ENCODE results near the gene PPP1R2.
"Not testable (repeated sequence)": the region's sequence is repeated elsewhere in the genome, so short reads cannot be mapped to it uniquely, and the experiment has no call there.

Gene PPP1R2

DNA sequence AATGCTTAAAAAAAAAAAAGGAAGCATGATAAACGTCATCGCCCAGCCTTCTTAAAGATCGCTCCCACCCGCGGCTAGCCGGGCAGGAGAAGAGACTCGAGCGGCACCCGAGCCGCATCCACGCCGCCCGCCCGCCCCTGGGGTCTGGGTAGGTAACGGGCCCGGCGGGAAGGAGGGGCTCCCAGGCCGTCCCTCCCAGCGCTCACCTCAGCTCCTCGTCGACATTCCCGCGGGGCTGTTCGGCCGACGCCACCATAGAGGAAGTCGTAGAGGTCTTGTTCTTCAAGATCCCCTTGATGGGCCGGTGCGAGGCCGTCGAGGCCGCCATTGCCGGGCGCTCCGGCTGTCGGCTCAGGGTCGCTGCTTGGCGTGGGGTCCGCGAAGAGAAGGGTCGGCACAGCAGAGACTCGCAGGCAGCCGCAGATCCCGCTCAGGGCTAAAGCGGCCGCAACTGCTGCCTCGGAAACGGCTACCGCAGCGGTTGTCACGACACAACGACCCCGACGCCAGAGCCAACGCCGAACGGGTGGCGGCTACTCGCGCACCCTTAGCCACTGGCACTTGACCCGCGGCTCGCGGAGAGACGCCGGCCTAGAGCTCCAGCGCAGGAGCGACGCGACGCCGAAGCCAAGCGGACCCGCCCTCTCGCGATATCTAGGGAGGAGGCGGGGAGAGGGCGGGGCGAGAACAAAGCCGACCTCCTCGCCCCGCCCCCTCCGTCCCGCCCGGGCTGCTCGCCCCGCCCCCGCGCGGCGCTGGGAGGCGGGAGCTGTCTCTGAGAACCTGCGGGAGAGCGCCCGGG lies at the start of gene PPP1R2:
Gene PPP1R2, minus strand, starts transcription at position 628 of the 802 bp plus-strand sequence. Its CDS starts 300 bp downstream, at position 328.
- peak; percentile 92 for DNase-seq (ENCODE audit: low spot score)

DNA sequence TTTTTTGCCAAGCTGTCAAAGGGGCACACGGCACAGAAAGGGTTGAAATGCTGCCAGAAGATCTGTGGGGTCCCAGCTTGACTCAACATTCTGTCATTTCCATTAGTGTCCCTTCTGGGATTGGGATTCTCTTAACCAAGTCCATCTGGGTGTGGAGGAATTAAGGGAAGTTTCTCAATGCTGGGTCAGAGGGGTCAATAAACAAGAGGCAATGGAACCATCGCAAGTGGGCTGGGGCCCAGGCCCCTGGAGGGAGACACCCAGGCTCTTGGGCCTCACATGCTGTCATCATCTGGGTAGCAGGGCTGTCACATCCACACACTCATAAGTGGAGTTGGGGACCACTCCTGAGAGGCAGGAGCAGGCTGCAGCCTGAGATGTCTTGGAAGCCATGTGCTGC lies 48.7 kb upstream of the PPP1R2 start:
- no peak for DNase-seq (ENCODE audit: low spot score)

DNA sequence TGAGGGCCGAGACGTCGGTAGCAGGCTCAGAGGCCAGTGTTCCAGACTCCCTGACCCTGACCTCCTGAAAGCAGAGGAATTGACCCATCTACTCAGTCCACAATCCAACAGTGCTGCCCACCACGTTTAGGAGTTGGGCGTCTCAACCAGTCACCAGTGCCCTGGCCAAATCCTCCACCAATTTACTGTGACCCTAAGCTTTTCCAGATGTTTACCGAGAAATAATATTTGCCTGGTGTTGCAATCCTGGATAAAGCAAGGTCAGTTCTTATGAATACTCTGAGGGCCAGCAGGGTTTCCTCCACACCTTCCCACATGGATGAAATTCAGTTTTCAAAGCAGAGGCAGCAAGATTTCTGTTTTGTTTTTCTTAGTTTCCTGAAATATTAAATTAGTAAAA lies 48.1 kb upstream of the PPP1R2 start:
- no peak for DNase-seq (ENCODE audit: low spot score)

DNA sequence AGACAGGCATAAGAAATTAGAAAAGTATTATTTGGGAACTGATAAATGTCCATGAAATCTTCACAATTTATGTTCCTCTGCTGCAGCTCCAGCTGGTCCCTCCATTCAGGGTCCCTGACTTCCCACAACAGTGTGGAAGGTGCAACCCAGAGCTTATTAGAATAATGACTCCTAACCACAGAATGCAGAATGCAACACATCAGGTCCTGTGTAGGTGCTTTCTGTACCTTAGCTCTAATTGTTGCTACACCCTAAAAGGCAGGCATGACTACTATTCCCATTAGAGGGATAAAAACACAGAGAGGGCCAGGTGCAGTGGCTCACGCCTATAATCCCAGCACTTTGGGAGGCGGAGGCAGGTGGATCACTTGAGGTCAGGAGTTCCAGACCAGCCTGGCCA lies 47.3 kb upstream of the PPP1R2 start:
- not testable (repeated sequence) for DNase-seq (ENCODE audit: low spot score)

DNA sequence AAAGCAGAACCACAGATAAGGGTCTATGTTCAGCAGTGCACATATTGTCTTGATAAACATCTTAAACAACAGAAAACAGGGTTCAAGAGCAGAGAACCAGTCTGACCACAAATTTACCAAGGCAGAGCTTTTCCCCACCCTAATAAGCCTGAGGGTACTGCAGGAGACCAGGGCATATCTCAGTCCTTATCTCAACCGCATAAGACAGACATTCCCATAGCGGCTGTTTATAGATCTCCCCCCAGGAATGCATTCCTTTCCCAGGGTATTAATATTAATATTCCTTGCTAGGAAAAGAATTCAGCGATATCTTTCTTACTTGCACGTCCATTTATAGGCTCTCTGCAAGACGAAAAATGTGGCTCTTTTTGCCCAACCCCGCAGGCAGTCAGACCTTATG lies 46.7 kb upstream of the PPP1R2 start:
- not testable (repeated sequence) for DNase-seq (ENCODE audit: low spot score)

DNA sequence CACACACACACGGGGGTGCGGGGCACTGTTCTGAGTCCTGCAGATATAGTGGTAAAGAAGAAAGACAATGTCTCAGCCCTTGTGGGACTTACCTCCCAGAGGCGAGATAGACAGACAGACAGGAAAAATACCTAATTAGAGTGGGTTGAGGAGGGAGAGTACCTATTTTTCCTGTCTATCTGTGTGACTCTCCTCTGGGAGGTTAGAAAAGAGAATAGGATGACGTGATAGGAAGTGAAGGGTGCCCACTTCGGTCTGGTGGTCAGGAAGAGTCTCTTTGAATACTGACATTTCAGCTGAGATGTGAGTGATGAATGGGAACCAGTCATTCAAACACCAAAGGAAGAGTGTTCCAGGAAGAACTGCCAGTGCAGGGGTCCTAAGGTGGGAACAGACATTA lies 44.7 kb upstream of the PPP1R2 start:
- peak; percentile 49 for DNase-seq (ENCODE audit: low spot score)

DNA sequence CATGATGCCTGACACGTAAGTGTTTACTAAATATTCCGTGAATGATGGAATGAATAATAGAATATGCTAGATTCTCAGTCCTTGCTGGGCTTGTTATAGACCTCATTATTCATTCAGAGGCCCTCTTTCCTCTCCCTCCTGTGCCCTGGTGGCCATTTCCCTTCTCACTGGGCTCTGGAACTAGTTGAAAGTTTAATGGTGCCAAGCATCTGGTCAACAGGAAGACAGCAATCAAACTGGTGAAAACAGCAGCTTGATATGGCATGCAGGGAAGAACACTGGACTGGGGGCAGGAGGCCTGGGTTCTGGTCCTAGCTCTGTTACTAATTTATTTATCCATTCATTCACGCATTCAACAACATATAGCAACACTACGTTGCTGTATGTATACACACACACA lies 44.3 kb upstream of the PPP1R2 start:
- DNase-seq (ENCODE audit: low spot score), result no peak

DNA sequence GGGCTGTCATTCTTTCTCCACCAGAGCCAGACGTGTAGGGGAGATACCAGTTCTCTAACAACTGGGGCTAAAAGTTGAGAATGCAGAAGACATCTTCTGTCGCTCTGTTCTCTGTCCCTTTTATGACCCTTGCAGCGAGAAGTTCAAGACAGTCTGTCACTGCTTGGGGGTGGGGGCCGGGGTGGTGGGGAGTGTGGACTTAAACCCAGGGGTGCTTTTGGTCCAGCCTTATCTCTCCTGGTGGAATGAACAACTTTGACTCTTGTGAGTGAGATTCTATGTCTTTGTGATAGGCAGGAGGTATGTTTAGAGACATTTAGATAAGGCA lies 41.4 kb upstream of the PPP1R2 start:
- no peak for DNase-seq (ENCODE audit: low spot score)

DNA sequence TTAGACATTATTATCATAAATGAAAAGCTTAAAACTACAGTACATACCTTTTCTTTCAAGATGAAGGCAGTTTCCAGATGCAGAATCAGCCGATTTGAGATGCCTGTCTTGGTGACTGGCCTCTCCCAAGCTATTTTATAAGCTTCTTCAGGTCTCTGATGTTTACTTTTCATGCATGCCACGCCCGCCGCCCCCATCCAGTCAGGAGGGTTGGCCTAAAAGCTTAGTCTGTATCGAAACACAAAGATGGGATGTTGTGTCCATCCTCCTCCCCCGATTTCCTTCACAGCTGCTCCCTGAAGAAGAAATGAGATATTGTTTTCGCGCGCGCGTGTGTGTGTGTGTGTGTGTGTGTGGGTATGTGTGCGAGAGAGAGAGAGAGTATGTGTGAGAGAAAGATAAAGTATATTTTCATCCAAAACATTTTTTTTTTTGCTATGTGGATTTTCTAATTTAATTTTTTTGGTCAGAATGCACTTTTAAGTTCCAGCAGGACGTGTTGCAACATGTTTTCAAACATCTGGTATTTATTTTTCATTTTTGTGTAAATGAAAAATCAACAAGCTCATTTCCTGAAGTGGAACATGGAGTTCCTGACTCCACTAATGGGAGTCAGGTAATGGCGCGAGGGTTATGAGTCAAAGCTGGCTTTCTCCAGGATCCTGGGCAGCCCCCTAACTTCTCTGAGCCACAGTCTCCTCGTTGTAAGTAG lies 40.9 kb upstream of the PPP1R2 start, which contains the start of gene APOD:
Gene APOD, minus strand, starts transcription at position 110 of the 712 bp plus-strand sequence. CDS start 4,479 bp downstream, outside the sequence.
- no peak for DNase-seq (ENCODE audit: low spot score)

DNA sequence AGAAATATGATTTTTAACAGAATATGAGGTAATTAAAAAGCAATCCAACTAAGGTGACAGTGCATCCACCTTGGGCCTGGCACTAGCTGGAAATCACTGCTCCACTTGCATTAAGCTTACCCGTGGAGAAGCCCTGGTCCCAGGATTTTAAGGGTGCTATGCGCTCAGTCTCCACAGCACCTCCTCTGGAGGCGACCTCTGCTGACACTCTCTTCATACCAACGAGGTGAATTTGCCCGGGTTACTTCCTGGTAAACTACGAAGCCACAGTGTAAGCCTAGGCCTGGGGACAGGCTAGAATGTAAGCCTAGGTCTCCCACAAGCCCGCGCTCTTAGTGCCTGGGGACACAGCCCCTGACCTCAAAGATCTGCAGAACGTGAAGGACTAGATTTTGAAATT lies 39.8 kb upstream of the PPP1R2 start:
- no peak for DNase-seq (ENCODE audit: low spot score)

DNA sequence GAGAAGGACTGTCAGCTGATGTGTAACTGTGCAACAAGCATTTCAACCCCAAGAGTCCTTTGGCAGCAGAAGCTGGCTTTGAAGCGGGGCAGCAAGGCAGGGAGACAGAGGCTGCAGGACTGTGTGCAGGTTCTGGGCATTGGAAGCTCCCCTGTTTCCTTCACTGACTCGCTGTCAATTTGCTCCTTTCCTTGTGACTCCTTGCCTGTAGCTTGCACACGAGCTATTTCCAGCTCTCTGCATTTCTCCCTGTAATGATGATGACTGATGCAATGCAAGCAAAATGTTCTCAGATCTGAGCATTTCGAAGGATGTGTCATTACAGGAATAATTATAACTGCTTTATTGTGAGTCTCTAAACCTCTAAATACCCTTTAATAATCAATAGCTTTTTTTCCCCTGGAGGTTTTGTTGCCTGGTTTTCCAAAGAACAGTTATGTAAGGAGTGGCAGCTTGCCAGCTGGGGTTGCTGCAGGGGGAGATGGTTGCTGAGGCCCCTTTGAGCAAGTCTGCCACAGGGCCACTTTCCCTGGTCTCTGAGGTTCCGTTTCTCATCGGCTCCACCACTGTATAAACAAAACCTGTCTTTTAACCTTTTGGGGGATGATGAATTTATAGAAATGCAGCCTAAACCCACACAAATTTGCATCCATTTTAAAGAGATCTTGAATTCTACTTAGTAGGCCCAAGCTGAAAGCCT lies 37.8 kb upstream of the PPP1R2 start:
- no peak for DNase-seq (ENCODE audit: low spot score)

DNA sequence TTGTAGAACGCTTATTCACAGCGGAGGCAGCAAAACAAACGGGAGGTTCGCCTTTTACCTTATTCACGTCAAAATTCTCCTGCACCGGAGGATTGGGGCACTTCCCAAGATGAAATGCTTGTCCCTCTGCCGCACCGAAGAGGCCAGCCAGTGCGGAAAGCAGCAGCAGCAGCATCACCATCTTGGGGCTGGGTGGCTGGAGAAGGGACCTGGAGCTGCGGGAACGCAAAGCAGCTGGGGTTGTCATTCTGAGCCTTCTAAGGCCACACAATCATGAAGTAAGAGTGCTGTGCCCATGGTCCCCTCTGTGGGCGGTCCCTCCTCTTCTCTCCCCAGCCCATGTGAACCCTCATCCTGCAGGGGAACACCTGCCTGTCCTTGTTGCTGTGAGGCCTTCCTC lies 36.2 kb upstream of the PPP1R2 start:
- no peak for DNase-seq (ENCODE audit: low spot score)

DNA sequence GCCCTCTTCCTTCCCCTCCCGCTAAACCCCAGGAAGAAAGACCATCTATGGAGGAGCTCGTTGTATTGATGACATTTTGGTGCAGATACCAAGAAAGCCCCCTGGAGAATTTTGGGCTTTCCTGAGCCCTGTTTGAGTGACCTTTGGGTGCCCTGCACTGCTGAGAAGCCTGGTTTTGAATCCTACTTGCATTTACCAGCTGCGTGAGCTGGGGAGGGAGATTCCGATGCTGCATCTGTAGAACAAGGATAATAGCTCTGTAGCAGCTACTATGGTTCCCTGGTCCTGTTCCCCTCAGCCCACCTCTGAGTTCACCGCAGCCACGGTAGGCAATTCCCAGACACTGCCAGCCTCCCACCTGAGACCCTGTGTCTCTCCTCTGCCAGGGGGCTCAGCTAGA lies 35.4 kb upstream of the PPP1R2 start:
- DNase-seq (ENCODE audit: low spot score), result no peak

DNA sequence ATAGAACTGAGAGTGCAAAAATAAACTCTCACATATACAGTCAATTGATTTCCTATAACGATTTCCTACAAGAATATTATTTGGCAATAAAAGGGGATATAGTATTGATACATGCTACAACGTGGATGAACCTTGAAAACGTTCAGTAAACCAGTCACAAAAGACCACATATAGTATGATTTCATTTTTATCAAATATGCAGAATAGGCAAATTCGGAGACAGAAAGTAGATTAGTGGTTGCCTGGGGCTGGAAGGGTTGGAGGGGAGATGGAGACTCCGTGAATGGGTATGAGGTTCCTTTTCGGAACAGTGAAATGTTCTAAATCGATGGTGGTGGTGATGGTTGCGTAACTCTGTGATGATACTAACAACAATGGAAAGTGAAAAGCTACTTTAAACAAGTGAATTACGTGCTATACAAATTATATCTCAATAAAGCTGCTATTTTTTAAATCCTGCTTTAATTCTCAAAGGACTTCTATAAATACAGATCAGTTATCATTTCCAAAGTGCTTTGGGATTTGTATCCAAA lies 34.6 kb upstream of the PPP1R2 start:
- DNase-seq (ENCODE audit: low spot score), result no peak

DNA sequence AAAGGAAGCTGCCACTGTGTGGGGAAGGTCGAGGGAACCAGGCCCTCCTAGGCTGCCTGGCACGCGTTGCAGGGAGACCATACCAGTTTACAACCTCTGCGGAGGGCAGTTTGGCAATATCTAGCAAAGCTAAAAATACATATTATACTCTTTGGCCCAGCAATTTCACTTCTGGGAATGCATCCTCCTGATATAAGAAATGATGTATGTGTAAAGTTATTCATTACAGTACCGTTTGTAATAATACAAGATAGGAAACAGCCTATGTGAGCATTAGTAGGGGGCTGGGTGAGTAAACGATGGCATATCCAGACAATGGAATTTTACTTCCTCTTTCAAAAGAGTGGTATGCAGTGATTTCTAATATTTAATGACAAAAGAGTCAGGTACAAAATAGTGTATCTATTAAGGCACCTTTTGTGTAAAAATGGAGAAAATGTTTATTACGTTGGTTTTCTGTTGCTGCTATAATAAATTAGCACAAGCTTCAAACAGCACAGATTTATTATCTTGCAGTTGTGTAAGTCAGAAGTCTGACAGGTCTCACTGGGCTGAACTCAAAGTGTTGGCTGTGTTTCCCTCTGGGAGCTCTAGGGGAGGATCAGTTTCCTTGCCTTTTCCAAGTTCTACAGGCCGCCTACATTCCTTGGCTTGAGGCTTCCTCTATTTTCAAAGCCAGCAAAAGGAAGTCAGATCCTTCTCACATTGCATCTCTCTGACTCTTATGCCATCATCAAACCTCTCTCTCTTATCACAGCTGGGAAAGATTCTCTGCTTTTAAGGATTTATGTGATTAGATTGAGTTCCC lies 31.6 kb upstream of the PPP1R2 start:
- DNase-seq (ENCODE audit: low spot score), result no peak

DNA sequence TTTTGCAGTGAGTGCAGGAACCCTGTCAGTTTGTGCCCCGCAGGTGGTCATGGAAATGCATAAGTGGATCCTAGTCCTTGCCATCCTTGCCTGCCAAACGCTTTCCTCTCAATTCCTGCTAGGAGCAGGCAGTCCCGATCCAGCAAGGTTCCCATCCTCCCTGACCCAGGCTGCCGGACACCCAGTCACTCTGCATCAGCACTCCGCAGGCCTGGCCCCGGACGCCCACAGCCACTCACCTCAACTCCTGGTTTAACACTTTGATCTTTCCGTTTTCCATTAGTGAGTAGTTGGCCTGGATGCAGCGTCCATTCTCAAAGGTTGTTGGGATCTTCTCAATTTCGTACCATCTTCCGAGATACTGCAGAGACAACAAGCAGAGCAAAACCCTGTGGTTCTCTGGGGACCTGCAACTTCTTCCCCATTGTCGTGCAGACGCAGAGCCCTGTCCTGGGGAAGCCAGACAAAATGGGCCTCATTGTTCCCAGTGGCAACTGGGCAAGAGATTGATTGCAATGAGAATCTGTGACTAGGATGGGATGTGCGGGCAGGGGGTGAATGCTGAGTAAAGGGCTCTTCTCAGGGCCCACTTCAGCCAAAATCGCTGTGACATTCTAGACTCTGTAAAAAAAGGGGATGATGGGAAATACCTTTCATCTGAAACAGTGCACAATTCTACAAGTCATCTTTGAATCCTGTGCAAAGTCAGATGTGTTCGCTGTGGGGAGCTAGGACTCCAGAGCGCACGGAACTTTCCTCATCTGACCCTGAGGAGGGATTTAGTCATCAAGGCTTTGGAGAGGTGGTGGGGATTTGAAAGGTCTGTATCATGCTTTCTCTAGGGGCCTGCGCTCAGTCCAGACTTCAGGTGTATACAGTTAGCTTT lies 30.7 kb upstream of the PPP1R2 start:
- DNase-seq (ENCODE audit: low spot score), result no peak

DNA sequence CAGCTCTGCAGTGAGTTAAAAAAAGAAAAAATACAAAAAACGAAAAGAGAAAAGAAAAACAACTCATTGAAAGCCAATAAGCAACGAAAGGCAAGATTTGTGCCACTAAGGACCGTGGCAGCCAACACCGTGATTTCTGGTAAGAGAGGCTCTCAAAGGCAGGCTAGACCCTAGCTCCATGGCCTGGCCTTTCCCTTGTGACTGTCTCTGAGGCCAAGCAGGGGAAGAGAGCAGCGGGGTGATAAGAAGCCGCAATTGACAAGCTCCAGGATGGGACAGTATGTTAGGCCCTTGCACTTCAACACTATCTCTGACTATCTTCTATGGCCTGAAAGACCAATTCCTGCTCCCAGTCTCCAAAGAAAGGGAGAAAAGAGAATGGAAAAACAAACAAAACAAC lies 28.2 kb upstream of the PPP1R2 start:
- DNase-seq (ENCODE audit: low spot score), result no peak

DNA sequence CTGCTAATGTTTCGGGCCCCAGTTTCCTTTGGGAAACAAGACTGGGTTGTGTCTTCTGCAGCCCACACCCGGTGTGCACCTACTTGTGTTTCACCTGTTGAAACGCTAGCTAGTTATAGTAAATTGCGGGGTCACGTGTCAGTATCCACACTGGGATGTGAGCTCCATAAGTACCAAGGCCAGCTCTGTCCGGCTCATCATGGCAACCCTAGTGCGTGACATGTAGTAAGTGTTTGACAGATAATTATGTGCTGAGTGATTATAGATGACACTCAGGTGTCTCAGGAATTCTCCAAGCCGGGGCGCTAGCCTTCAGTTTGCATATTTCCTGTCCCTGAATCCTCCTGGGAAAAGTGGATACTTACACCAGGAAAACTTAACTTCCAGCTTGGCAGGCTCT lies 27.8 kb upstream of the PPP1R2 start:
- DNase-seq (ENCODE audit: low spot score), result no peak

DNA sequence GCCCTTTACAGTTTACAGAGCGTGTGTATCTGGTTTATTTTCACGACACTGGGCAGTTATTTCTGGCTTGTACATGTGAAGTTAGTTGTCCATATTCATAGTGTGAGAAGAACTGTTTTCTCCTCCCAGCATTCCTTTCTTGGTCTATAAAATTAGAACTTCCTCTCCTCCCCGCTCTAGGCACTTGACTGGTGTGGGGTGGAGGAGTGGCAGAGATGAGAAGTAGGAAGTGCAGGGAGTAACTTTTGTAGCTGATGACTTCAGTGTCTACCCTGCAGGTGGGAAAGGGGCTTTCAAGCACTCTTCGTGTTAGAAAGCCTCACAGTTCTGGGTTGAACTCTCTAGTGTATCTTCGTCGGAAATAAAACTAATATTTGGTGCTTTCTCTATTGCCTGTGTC lies 27.2 kb upstream of the PPP1R2 start:
- no peak for DNase-seq (ENCODE audit: low spot score)

DNA sequence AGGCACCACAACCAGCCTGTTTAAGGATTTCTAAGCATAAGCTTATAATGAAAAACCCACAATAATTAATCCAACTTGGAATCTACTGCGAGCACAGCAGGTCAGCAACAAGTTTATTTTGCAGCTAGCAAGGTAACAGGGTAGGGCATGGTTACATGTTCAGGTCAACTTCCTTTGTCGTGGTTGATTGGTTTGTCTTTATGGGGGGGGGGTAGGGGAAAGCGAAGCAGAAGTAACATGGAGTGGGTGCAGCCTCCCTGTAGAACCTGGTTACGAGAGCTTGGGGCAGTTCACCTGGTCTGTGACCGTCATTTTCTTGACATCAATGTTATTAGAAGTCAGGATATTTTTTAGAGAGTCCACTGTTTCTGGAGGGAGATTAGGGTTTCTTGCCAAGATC lies 25.5 kb upstream of the PPP1R2 start:
- DNase-seq (ENCODE audit: low spot score), result no peak

DNA sequence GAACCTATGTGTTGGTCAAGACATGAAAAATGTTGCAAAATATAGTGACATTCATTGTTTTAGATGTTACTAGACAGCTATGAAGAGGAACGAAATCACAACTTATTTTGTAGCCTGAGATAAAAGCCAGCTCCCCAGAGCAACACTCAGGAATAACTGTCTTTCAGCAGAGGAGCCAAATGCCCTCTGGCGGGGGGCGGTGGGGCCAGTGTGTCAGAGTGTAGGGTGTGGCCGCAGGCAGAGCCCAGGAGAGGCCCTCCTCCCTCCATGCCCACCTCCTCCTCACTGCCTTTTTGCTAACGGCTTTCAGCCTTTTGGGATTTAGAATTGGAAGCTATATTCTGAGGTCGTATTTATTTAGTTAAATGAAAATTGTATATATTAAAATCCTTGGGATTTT lies 23.7 kb upstream of the PPP1R2 start:
- DNase-seq (ENCODE audit: low spot score), result no peak

Data from activated CD4-positive, alpha-beta T cell treated with anti-CD3 and anti-CD28 coated beads, Interleukin-2, Interleukin-4, amounts not matched to agents 100 ng/mL and 50 ng/mL, durations not matched to agents 16 hours and 8 hours (primary cell).